ENCODE data around the gene ZC3H12A. TPM values are rescaled to one million over a fixed set of nuclear protein-coding genes. Genes with fewer than 3 reads are reported as not detected.

ZC3H12A gene
- total and polyA plus RNA-seq, 10 donors = 9.7 to 33.1 (median 19.8) TPM

DNA sequence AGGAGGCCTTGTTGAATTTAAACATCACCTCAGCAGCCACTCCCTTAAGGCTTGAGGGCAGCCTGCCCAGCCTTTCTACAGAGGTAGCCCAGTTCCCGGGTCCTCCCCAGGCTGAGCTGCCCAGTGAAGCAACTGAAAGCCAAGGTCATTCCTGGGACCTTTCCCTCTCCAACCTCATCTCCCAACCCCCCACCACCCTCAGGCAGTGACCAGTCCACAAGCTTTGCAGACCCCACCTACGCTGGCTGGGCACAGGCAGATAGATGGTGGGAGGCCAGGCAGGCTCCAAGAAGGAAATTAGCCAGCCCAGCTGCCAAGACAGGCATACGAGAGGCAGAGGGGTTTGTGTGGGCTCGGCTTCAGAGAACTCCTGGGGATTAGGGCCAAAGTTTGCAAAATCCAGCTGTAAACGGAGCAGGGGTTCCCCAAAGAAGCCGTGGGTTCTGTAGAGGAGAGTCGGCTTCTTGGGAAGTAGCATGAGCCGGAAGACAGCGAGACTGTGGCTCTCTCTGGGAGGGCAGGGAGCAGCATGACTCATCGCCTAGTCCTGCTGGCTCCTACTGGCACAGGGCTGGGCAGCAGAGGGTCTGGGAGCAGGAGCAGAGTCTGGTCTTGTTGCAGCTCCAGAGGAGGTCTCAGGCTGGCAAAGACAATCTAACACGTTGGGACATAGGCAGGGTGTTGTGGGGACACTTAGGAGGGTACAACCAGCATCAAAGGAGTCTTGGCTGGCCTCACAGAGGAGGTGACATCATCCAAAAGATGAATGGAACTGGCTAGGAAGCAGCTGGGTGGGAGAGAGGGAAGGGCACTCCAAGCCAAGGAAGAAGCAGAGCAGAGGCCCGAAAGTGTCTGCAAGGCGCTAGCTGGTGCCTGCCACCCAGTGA, 2.8 kb upstream of the ZC3H12A start:
- peak in 2 of 3 donors; percentile 21 to 63 for TF ChIP-seq POLR2AphosphoS5 (IDR thresholded peaks at IDR 0.05)
- no peak for TF ChIP-seq POLR2A (IDR thresholded peaks at IDR 0.05)
- intact Hi-C loops (cut with DNase I; ENCODE audit: low total_unique reads) = no loop called here
- H3K27ac ChIP-seq = peak overlapping the region; percentile 7 to 98 (median 94)
- no peaks in the 10 kb centered on the region for H3K27me3 ChIP-seq (replicated peaks in 1 of 7)
- H3K4me1 ChIP-seq = peaks cover 39 to 68% (median 50%) of the 10 kb centered on the region in 6 donors
- 30 to 51% (median 39%) methylated on average over 8 to 13 of the region's 13 CpGs for WGBS, 5 donors
- H3K9me3 ChIP-seq = no peaks in the 10 kb centered on the region
- H3K4me3 ChIP-seq = peak overlapping the region in 1 of 8 donors; percentile 23
- peaks cover 0 to 13% (median 4%) of the 10 kb centered on the region in 6 donors for H3K36me3 ChIP-seq
- DNase-seq = peak; percentile 82

DNA sequence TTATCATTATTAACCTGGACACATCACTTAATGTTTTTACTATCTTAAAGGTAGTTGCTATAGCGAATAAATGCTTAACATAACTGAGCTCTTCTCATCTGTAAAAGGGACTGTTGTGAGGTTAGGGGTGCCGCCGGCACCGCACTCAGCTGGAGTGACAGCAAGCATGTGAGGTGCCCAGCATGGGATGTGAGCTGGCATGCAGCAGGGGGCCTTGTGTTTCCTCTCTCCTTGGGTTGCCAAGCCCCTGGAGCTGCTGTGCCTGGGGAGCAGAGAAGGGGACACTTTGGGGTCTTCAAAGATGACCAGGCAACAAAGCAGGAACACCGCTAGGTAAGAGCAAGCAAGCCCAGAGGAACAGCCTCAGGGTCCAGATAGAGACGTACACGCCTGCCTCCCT, 2.1 kb upstream of the ZC3H12A start:
- 61 to 76% (median 65%) methylated on average over 7 of the region's 7 CpGs for WGBS, 5 donors
- intact Hi-C loops (cut with DNase I; ENCODE audit: low total_unique reads) = no loop called here
- H3K9me3 ChIP-seq = no peaks in the 10 kb centered on the region

GRCh38 chr1:37472994-37473393, 1.4 kb upstream of the ZC3H12A start:
- H3K4me3 ChIP-seq = peak overlapping the region in 3 of 8 donors; percentile 85 to 97 (median 88)

More for the DNA sequence above, 2.1 kb upstream of the ZC3H12A start:
- Histone ChIP-seq H3K27me3 (replicated peaks in 1 of 7) (no peaks in the 10 kb centered on the region), H3K36me3 (peaks cover 0 to 20% (median 4%) of the 10 kb centered on the region in 6 donors), H3K4me1 (peaks cover 46 to 75% (median 57%) of the 10 kb centered on the region in 6 donors), H3K4me3 (no peak overlapping the region), H3K27ac (peak overlapping the region; percentile 2 to 98 (median 94))
- DNase-seq = no peak
- TF ChIP-seq, protein P1, sequence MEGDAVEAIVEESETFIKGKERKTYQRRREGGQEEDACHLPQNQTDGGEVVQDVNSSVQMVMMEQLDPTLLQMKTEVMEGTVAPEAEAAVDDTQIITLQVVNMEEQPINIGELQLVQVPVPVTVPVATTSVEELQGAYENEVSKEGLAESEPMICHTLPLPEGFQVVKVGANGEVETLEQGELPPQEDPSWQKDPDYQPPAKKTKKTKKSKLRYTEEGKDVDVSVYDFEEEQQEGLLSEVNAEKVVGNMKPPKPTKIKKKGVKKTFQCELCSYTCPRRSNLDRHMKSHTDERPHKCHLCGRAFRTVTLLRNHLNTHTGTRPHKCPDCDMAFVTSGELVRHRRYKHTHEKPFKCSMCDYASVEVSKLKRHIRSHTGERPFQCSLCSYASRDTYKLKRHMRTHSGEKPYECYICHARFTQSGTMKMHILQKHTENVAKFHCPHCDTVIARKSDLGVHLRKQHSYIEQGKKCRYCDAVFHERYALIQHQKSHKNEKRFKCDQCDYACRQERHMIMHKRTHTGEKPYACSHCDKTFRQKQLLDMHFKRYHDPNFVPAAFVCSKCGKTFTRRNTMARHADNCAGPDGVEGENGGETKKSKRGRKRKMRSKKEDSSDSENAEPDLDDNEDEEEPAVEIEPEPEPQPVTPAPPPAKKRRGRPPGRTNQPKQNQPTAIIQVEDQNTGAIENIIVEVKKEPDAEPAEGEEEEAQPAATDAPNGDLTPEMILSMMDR (IDR thresholded peaks at IDR 0.05 in 8 of 11, conservative IDR thresholded peaks at IDR 0.05 in 3 of 11) = no peak
- no peak for TF ChIP-seq POLR2A (IDR thresholded peaks at IDR 0.05)
- TF ChIP-seq POLR2AphosphoS5 (IDR thresholded peaks at IDR 0.05) = no peak

GRCh38 chr1:37473431-37474045, 842 bp upstream of the ZC3H12A start:
- Histone ChIP-seq H3K27me3 (replicated peaks in 1 of 7) (no peaks in the 10 kb centered on the region), H3K27ac (peak overlapping the region; percentile 76 to 98 (median 94)), H3K4me3 (peak overlapping the region; percentile 83 to 97 (median 86)), H3K36me3 (peaks cover 0 to 33% (median 11%) of the 10 kb centered on the region in 6 donors), H3K9me3 (no peaks in the 10 kb centered on the region), H3K4me1 (peaks cover 59 to 88% (median 70%) of the 10 kb centered on the region in 6 donors)
- WGBS, 5 donors = 6 to 18% (median 11%) methylated on average over 9 to 12 of the region's 12 CpGs
- intact Hi-C loops (cut with DNase I; ENCODE audit: low total_unique reads) = no loop called here
- DNase-seq = no peak
- no peak for TF ChIP-seq POLR2A (IDR thresholded peaks at IDR 0.05)
- TF ChIP-seq, protein P1 (IDR thresholded peaks at IDR 0.05 in 8 of 11, conservative IDR thresholded peaks at IDR 0.05 in 3 of 11) = no peak
- no peak for TF ChIP-seq POLR2AphosphoS5 (IDR thresholded peaks at IDR 0.05)

More at GRCh38 chr1:37472994-37473393, 1.4 kb upstream of the ZC3H12A start:
- intact Hi-C loops (cut with DNase I; ENCODE audit: low total_unique reads) = no loop called here
- Histone ChIP-seq H3K27ac (peak overlapping the region in 6 of 8 donors; percentile 2 to 98 (median 97)), H3K9me3 (no peaks in the 10 kb centered on the region), H3K27me3 (replicated peaks in 1 of 7) (no peaks in the 10 kb centered on the region), H3K4me1 (peaks cover 53 to 82% (median 65%) of the 10 kb centered on the region in 6 donors), H3K36me3 (peaks cover 0 to 27% (median 8%) of the 10 kb centered on the region in 6 donors)
- TF ChIP-seq POLR2A (IDR thresholded peaks at IDR 0.05) = no peak
- TF ChIP-seq POLR2AphosphoS5 (IDR thresholded peaks at IDR 0.05) = no peak
- TF ChIP-seq, protein P1 (IDR thresholded peaks at IDR 0.05 in 8 of 11, conservative IDR thresholded peaks at IDR 0.05 in 3 of 11) = no peak
- no peak for DNase-seq
- 30 to 53% (median 43%) methylated on average over 1 of the region's 1 CpG for WGBS, 5 donors
